ENCODE data around the gene PHLDB3.
"Not testable (repeated sequence)": the region's sequence is repeated elsewhere in the genome, so short reads cannot be mapped to it uniquely, and the experiment has no call there.

The PHLDB3 gene

GRCh38 chr19:43439032-43439708 is 65.4 kb downstream of the PHLDB3 start:
- DNase-seq = no peak

DNA sequence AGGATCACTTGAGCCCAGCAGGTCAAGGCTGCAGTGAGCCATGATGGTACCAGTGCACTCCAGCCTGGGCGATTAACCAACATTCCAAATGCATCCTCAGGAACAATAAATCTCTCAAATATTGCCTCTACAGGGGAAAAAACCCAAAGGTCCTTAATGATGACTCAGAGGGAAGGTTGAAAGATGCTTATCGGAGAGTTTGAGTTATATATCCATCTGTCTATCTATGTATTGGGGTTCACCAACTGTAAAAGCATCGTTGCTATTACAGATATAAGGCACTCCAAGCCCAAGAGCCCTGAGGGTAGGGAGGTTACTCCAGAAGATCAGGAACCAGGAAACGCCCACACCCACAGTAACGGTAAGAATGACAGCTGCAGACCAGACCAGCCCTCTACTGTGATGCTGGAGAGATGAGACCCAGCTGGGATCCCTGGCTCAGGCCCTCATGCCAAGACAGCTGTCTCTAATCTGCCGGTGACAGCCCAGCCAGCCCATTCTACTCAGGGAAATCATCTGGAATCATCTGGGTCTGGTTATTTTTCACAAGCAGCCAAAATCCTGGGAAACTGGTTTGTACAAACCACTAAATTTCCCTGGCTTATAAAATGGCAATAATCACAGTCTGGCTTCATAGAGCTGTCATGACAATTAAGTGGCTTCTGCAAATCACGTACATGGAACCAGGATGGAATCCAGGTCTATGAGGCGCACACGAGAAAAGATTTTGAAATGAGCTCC is 66.1 kb downstream of the PHLDB3 start:
- DNase-seq = no peak

- DNase-seq = no peak
These were observed 66.8 kb downstream of the PHLDB3 start for GRCh38 chr19:43437712-43438111.

GRCh38 chr19:43437284-43437683 is 67.3 kb downstream of the PHLDB3 start:
- not testable (repeated sequence) for DNase-seq

DNA sequence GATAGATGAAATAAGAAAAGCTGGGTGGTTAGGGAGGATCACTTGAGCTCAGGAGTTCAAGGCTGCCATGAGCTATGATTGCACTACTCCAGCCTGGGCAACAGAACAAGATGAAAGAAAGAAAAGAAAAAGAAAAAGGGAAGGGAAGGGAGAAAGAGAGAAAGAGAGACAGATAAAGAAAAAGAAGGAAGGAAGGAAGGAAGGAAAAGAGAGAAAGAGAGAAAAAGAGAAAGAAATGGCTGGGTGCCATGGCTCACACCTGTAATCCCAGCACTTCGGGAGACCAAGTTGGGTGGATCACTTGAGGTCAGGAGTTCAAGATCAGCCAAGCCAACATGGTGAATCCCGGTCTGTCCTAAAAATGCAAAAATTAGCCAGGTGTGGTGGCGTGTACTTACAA is 68.8 kb downstream of the PHLDB3 start:
- no peak for DNase-seq

DNA sequence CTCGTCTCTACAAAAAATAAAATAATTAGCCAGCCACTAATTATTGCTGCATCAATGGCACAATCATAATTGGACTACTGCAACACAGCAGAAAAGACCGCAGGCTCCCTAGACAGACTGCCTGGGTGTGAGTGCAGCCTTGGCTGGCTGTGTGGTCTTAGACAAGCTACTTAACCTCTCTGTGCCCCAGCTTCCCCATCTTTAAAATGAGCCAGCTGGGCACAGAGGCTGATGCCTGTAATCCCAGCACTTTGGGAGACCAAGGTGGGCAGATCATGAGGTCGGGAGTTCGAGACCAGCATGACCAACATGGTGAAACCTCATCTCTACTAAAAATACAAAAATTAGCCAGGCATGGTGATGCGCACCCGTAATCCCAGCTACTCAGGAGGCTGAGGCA is 70.9 kb downstream of the PHLDB3 start:
- no peak for DNase-seq

- DNase-seq = no peak
These were observed 71.2 kb downstream of the PHLDB3 start for GRCh38 chr19:43433358-43433673.

- no peak for DNase-seq
These were observed 73.6 kb downstream of the PHLDB3 start for GRCh38 chr19:43430976-43431375.

DNA sequence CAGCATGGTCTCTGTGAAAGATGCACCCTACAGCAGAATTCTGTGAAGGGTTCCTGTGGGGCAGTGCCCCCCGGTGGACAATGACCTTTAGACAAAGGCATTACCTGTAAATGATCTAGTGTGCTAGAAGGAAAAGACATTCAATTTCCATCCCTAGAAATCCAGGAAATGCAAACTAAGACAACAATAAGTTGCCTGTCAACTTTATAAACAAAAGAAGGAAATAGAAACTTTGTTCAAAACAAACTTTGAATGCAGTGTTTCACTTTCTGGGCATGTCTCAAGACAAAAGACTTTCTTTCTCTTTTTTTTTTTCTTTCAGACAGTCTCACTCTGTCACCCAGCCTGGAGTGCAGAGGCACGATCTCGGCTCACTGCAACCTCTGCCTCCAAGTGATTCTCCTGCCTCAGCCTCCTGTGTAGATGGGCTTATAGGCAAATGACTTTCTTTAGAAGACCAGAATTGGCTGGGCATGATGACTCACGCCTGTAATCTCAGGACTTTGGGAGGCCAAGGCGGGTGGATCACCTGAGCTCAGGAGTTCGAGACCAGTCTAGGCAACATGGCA is 74.3 kb downstream of the PHLDB3 start:
- no peak for DNase-seq

- no peak for DNase-seq
These were observed 75.2 kb downstream of the PHLDB3 start for GRCh38 chr19:43429395-43429794.

- no peak for DNase-seq
These were observed 78.8 kb downstream of the PHLDB3 start for GRCh38 chr19:43425567-43426392.
